Astrocyte of the cerebellum (primary cell): ENCODE results near the gene CCDC197.

Experiments
- DNase-seq: peaks from one replicate; pipeline ENCODE4 v3.0.0-alpha.2; 2011; ENCODE audit warnings: low read depth
- H3K4me3 ChIP-seq: 2 replicates; pipeline ENCODE4 v1.5.1; 2011; ENCODE audit warnings: mild to moderate bottlenecking, low read depth, low read length, moderate library complexity
- in situ Hi-C: cut with HindIII; loops from 2 replicates; pipeline ENCODE4 v1.10.0; 2017; ENCODE audit warnings: low sequenced_read_pairs
- TF ChIP-seq, protein P1 (sequence below): IDR thresholded peaks from 2 replicates; pipeline ENCODE4 v1.5.1; 2012; ENCODE audit warnings: low read length, low read depth, moderate library complexity, mild to moderate bottlenecking; ENCODE audit errors: missing control alignments

Gene CCDC197

DNA sequence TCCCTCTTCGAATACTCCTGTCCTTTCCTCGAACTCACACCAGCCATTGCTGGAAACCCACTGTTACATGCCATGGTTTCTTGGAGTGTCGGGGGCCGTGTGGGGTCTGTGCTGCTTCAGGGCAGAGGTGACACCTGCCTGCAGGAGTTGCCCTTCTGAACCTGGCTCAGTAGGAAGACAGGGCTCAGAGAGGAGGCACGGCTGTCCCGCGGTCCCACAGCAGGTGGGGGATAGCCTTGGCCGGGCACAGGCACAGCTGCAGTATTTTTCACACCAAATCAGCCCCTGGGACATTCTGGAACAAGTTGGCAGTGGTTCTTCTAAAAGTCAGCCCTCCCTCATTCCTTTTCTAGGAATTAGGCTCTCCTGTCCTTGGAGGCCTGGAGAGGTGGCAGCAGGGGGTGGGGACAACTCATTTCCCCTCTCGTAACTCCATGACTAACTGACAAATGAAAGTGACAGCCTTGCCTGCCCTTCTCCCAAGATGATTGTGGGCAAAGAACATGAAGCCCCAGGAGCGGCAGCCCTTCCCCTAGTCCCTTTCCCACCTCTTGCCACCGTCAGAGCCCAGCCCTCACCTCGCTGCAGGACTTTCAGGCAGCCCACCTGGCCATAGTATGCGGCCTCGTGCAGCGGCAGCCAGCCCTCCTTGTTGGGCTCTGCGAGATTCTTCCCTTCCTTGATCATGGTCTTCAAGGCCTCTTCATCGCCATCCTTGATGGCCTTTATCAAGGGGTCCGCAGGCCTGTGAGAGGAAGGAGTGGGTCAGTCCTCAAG lies 43.2 kb upstream of the CCDC197 start:
- in situ Hi-C loops, result no loop called here
- no peak overlapping the region for H3K4me3 ChIP-seq

DNA sequence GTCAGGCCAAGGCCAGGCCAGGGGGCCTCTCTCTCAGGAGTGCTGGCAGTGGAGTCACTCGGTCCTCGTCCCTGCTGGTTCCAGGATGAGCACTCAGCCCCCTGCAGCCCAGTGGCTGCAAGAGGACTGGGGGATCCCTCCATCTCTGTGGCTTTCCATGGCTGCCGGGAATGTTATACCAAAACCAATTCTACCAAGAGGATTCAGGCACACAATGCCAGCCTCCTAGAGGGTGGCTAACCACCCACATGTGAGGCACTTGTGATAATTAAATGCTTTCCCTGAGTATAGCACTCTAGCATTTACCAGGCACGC lies 42.6 kb upstream of the CCDC197 start:
- DNase-seq, result no peak

More for the DNA sequence above, 43.2 kb upstream of the CCDC197 start:
- no peak for DNase-seq
- TF ChIP-seq, protein P1, sequence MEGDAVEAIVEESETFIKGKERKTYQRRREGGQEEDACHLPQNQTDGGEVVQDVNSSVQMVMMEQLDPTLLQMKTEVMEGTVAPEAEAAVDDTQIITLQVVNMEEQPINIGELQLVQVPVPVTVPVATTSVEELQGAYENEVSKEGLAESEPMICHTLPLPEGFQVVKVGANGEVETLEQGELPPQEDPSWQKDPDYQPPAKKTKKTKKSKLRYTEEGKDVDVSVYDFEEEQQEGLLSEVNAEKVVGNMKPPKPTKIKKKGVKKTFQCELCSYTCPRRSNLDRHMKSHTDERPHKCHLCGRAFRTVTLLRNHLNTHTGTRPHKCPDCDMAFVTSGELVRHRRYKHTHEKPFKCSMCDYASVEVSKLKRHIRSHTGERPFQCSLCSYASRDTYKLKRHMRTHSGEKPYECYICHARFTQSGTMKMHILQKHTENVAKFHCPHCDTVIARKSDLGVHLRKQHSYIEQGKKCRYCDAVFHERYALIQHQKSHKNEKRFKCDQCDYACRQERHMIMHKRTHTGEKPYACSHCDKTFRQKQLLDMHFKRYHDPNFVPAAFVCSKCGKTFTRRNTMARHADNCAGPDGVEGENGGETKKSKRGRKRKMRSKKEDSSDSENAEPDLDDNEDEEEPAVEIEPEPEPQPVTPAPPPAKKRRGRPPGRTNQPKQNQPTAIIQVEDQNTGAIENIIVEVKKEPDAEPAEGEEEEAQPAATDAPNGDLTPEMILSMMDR, result no peak

DNA sequence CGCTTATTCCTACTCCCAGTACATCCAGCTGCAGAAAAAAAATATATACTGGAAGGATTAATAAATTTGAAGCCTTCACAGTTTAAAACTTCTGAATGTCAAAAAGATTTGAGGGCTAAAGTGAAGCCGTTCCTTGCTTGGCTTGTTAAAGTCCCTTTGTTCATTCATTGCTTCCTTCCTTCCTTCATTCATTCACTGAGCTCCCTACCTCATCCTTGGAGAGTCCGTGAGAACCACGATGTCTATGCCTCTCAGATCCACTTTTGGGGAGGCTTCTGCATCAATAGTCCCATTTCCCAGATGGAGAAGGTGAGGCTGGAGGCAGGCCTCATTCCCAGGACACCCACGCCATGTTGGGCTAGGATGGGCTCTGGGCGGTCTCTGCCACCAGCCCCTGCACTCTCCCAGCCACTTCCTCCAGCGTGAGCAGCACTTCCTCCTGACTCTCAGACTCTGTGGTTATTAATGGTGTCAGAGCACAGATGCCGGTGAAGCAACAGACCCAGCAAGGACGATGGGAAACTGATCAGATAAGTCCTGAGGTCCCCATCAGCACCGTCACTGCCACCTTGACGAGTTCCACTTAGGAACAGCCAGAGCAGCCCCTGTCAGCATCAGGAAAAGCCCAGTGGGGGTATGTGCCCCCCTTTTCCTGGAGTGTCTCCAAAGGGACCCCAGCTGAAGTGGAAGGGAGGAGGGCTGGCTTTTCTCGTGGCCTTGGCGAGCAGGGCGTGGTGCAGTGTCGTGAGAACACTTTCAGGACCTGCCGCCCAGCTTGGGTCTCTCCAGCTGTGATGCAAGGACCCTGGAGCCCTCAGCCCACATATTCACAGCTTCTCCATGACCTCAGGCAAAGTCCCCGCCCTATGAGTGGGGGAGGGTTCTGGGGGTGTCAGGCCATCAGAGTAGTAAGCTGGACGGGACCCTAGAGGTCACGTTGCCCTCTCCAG lies 41.9 kb upstream of the CCDC197 start:
- in situ Hi-C loops, result no loop called here
- H3K4me3 ChIP-seq, result no peak overlapping the region
- DNase-seq, result no peak
- TF ChIP-seq, protein P1, result no peak

More for the DNA sequence above, 42.6 kb upstream of the CCDC197 start:
- H3K4me3 ChIP-seq, result no peak overlapping the region
- TF ChIP-seq, protein P1, result no peak
- in situ Hi-C loops, result no loop called here

DNA sequence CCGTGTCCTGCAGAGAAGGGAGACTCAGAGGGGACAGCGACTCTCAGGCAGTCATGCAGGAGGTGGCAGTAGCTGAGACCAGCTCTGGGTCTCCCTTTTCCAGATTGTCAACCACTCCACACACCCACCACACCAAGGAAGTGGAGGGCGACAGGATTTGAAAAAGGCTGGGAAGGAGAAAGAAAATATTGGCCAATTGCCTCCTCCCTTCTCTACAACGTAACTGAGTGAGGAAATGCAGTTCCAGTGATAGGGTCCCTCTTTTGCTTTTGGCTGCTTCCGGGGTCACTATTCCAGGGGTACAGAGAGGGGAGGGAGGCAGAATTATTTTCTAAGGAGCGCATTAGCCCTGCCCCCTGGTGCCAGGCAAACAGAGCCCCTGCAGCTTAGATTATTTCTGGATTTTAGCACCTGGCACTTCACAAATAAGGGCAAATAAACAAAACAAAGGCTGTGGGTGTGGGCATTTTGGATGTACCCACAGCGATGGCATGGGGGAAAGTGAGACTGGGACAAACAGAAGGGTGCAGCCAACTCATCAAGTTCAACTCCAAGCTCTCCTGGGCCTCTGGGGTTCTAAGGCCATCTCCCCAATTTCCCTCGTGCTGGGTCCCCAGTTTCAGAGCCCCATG lies 41.1 kb upstream of the CCDC197 start:
- DNase-seq, result no peak
- in situ Hi-C loops, result no loop called here
- TF ChIP-seq, protein P1, result no peak
- no peak overlapping the region for H3K4me3 ChIP-seq

DNA sequence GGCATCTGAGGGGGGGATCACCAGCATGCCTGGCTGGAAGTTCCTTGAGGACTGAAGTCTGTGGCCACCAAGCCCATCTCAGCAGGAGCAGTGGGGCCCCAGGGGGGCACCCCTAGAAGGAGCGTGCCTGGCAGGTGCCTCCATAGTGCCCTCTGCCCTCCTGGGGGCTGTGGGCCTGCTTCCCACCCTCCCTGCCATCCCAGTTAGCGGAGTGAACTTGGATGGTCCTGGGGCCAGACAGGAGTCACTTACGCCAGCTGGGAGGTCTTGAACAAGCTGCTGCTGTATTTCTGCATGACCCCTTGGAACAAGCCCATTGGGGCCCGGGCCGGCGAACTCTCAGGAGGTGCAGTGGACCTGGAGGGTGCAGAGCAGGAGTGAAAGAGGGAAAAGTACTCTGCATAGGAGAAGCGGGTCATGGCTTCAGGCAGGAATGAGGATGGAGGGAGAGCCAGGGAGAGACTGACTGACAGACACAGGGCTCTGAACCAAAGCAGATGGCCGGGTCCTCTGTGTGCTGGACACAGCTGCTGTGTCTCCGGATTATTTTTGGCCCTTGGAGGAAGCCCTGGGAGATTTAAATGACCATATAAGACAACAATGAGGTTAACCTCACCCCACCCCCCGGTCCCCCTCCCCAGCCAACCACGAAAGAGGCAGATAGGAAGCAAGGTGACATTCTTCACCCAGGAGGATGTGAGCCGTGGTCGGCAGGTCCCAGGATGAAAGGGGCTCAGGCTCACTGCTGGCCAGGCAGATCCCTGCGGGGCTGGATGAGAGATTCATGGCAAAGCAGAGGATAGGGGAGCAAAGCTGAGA lies 40.4 kb upstream of the CCDC197 start:
- H3K4me3 ChIP-seq, result no peak overlapping the region
- TF ChIP-seq, protein P1, result no peak
- in situ Hi-C loops, result no loop called here
- no peak for DNase-seq

DNA sequence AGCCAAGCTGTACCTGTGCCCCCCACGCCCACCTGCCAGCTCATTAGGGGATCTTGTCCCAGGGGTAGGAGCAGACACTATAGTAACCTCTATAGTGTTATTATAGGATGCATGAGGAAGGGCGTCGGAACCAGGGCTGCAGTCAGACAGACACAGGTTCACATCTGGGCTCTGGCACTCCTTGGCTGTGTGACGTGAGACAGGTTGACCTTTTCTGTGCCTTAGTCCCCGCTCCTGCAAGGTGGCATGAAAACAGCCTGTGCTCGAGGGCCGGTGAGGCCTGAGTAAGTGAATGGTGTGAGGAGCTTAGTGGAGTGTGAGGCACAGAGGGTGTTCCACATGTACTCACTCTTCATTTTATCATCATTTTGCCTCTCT lies 39.8 kb upstream of the CCDC197 start:
- no peak for DNase-seq
- H3K4me3 ChIP-seq, result no peak overlapping the region
- TF ChIP-seq, protein P1, result no peak
- in situ Hi-C loops, result no loop called here
